MCF 10A (cell line): ENCODE measurements around the gene CDH12. TPM values are rescaled to one million over a fixed set of nuclear protein-coding genes. Genes with fewer than 3 reads are reported as not detected.
A peak's percentile ranks its signal among the peaks of the same experiment; 100 is the strongest.

Experiments used
- BruUV-seq: library from RNA; stranded (reverse); fragments of 400-500 nt; replicated peaks from 2 replicates; lab custom pipeline; 2021; lab: Mats Ljungman, UMichigan
- CTCF ChIA-PET: fragments of 300-600 bp; sonication (Branson Sonifier 250); formaldehyde crosslinking; extraction: SDS; loops from one replicate; lab custom pipeline; 2021; ENCODE audit warnings: antibody characterized with exemption, inconsistent platforms; lab: Yijun Ruan, JAX
- POLR2A ChIA-PET: fragments of 300-600, 350-650 bp; sonication (Branson Sonifier 250); formaldehyde crosslinking; extraction: SDS; loops from one replicate; lab custom pipeline; 2020; ENCODE audit warnings: antibody characterized with exemption, inconsistent platforms; lab: Yijun Ruan, JAX
- DNase-seq: peaks from one replicate; pipeline ENCODE4 v3.0.0-alpha.2; 2018; ENCODE audit not compliant: unreplicated experiment
- H3K27ac Mint-ChIP-seq: one replicate; pipeline ENCODE4 v1.8.0; 2022; ENCODE audit warnings: mild to moderate bottlenecking, low read depth, mixed read lengths; ENCODE audit not compliant: unreplicated experiment
- H3K27me3 Mint-ChIP-seq: one replicate; pipeline ENCODE4 v1.8.0; 2022; ENCODE audit warnings: mixed read lengths; ENCODE audit not compliant: insufficient read depth, unreplicated experiment
- H3K36me3 Mint-ChIP-seq: one replicate; pipeline ENCODE4 v1.8.0; 2022; ENCODE audit warnings: mild to moderate bottlenecking, moderate library complexity, mixed read lengths; ENCODE audit not compliant: insufficient read depth, unreplicated experiment
- H3K4me1 Mint-ChIP-seq: one replicate; pipeline ENCODE4 v1.8.0; 2022; ENCODE audit warnings: mixed read lengths; ENCODE audit not compliant: insufficient read depth, unreplicated experiment
- H3K4me3 Mint-ChIP-seq: one replicate; pipeline ENCODE4 v1.8.0; 2022; ENCODE audit warnings: mild to moderate bottlenecking, moderate library complexity, mixed read lengths; ENCODE audit not compliant: unreplicated experiment
- H3K9me3 Mint-ChIP-seq: one replicate; pipeline ENCODE4 v1.8.0; 2022; ENCODE audit warnings: mixed read lengths; ENCODE audit not compliant: unreplicated experiment
- CTCF ChIP-seq: fragments of 200-600 bp; IDR thresholded peaks from one replicate; pipeline ENCODE4 v1.8.0; 2022; ENCODE audit warnings: antibody characterized with exemption, mild to moderate bottlenecking; ENCODE audit not compliant: unreplicated experiment
- intact Hi-C: fragments of 100-400 bp; cut with micrococcal nuclease; formaldehyde crosslinking; loops from 2 replicates; pipeline ENCODE4 v1.14.1; 2022
- total RNA-seq: library from RNA; stranded (reverse); gene quantifications from 2 replicates; pipeline ENCODE4 v1.2.3, GENCODE V29; 2022

The CDH12 gene
- total RNA-seq, 1 experiment from 2014 or later: not detected

- H3K36me3 Mint-ChIP-seq: no peaks in the 10 kb centered on the region
- CTCF ChIA-PET: interaction anchor here (0.9 kb wide), 1 partner anchor 133 kb away, joined by 3 read pairs; no protein-coding TSS in a partner anchor
These were observed 922.0 kb downstream of the CDH12 start for GRCh38 chr5:21931116-21931515.

GRCh38 chr5:21919414-21920022 is 933.6 kb downstream of the CDH12 start:
- ChIA-PET CTCF (interaction anchor here (0.6 to 1.7 kb wide), 9 partner anchors 11 to 1247 kb away, joined by 3 to 9 read pairs (median 3); no protein-coding TSS in a partner anchor), POLR2A (no interaction called here)
- H3K36me3 Mint-ChIP-seq: no peaks in the 10 kb centered on the region
- BruUV-seq: no TSS peak
- DNase-seq: peak; percentile 59
- H3K27me3 Mint-ChIP-seq: no peaks in the 10 kb centered on the region
- H3K9me3 Mint-ChIP-seq: no peaks in the 10 kb centered on the region
- intact Hi-C loops: loop anchor here (1.0 to 5.0 kb wide), 3 partner anchors 102 to 1219 kb away; no protein-coding TSS in a partner anchor
- H3K27ac Mint-ChIP-seq: no peak overlapping the region
- peaks cover 6% of the 10 kb centered on the region for H3K4me1 Mint-ChIP-seq
- TF ChIP-seq CTCF: peak; percentile 65
- no peak overlapping the region for H3K4me3 Mint-ChIP-seq

More at GRCh38 chr5:21931116-21931515, 922.0 kb downstream of the CDH12 start:
- POLR2A ChIA-PET: interaction anchor here (0.8 kb wide), 1 partner anchor 1201 kb away, joined by 3 read pairs; no protein-coding TSS in a partner anchor
- Mint-ChIP-seq H3K27ac (no peak overlapping the region), H3K4me3 (no peak overlapping the region), H3K27me3 (no peaks in the 10 kb centered on the region), H3K4me1 (no peaks in the 10 kb centered on the region), H3K9me3 (peaks cover 26% of the 10 kb centered on the region)
- intact Hi-C loops: no loop called here
- no peak for TF ChIP-seq CTCF
- DNase-seq: no peak
- no TSS peak for BruUV-seq

- TF ChIP-seq CTCF: no peak
- intact Hi-C loops: loop anchor here (2.0 to 5.0 kb wide), 2 partner anchors 101 to 1220 kb away; no protein-coding TSS in a partner anchor
- ChIA-PET CTCF (interaction anchor here (0.6 to 1.7 kb wide), 6 partner anchors 10 to 1780 kb away, joined by 3 to 9 read pairs (median 3); no protein-coding TSS in a partner anchor), POLR2A (no interaction called here)
- DNase-seq: no peak
- Mint-ChIP-seq H3K4me1 (peaks cover 6% of the 10 kb centered on the region), H3K27ac (no peak overlapping the region), H3K9me3 (no peaks in the 10 kb centered on the region), H3K4me3 (no peak overlapping the region), H3K36me3 (no peaks in the 10 kb centered on the region), H3K27me3 (no peaks in the 10 kb centered on the region)
- BruUV-seq: no TSS peak
These were observed 934.7 kb downstream of the CDH12 start for GRCh38 chr5:21918451-21918850.

GRCh38 chr5:21910731-21911130 is 942.4 kb downstream of the CDH12 start:
- CTCF ChIA-PET: interaction anchor here (0.6 to 0.7 kb wide), 2 partner anchors 25 to 449 kb away, joined by 3 read pairs; no protein-coding TSS in a partner anchor
- no TSS peak for BruUV-seq
- H3K36me3 Mint-ChIP-seq: no peaks in the 10 kb centered on the region
- no peaks in the 10 kb centered on the region for H3K4me1 Mint-ChIP-seq
- TF ChIP-seq CTCF: no peak
- POLR2A ChIA-PET: no interaction called here
- intact Hi-C loops: no loop called here
- no peak overlapping the region for H3K4me3 Mint-ChIP-seq
- DNase-seq: no peak
- H3K9me3 Mint-ChIP-seq: no peaks in the 10 kb centered on the region
- H3K27ac Mint-ChIP-seq: no peak overlapping the region
- H3K27me3 Mint-ChIP-seq: no peaks in the 10 kb centered on the region
